ENCODE results near the gene EIF2B5. TPM values are rescaled to one million over a fixed set of nuclear protein-coding genes. Genes with fewer than 3 reads are reported as not detected.

The EIF2B5 gene
- total and polyA plus RNA-seq, 2 of the 13 experiments (the other 11 are each of a cell fraction or from before 2014, with no cell fraction given) = 38.4 to 60.2 TPM

DNA sequence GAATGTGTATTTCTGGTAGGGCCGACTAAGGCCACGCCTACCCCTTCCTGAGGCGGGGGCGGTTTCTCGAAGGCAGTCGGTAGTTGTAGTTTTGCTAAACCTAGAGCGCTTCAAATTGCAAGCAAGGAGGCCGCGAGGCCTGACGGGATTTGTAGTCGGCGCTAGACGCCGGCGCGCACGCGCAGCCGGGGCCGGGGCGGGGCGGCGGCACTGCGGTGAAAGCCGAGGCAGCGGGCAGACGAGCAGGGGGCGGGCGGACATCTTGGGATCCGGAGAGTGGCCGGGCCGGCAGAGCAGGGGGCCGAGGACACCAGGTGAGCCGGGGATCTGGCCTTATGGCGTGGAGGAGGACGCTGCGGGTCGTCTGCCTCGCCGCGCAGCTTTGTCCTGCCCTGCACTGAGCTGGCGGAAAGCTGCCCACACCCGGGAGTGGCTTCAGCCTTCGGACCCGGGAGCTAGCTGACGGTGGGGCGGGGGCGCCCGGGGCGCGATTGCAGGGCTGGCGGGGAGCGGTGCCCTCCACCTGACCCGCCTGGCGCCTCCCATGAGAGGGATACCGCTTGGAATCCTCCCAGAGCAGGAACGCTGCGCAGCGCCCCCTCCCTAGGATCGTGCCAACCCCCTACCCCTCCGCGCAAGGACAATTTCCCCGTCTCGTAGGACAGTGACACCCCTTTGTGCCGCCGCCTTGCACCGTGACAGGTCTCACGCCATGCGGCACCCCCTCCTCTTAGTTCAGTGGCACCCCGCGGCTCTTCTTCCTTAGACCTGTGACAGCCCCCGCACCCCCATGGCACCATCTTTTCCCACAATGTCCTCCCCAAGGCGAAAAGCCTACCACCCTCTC is 39.7 kb downstream of the EIF2B5 start, which contains the start of gene AP2M1 (continued):
- TF ChIP-seq ZNF143 (CRISPR knock-in tag; IDR thresholded peaks at IDR 0.05) = peak; percentile 95
- TF ChIP-seq SMARCE1 (IDR thresholded peaks at IDR 0.05; ENCODE audit: borderline replicate concordance) = no peak
- TF ChIP-seq HOXA9 (CRISPR knock-in tag; IDR thresholded peaks at IDR 0.05; ENCODE audit: borderline replicate concordance) = no peak
- TF ChIP-seq ZSCAN20 (CRISPR knock-in tag; IDR thresholded peaks at IDR 0.05; ENCODE audit: borderline replicate concordance) = no peak
- no peak for TF ChIP-seq ZNF724P (CRISPR knock-in tag; IDR thresholded peaks at IDR 0.05; ENCODE audit: borderline replicate concordance)
- peak; percentile 77 for TF ChIP-seq ZNF883 (CRISPR knock-in tag; IDR thresholded peaks at IDR 0.05; ENCODE audit: not compliant biosample characterization)
- no peak for TF ChIP-seq ZNF296 (CRISPR knock-in tag; conservative IDR thresholded peaks at IDR 0.05)
- TF ChIP-seq CAMTA2 (CRISPR knock-in tag; IDR thresholded peaks at IDR 0.05; ENCODE audit: borderline replicate concordance) = peak; percentile 84; the same call in 1 of the 2 replicates
- TF ChIP-seq ZBTB25 (CRISPR knock-in tag; IDR thresholded peaks at IDR 0.05) = no peak
- TF ChIP-seq, protein P1, sequence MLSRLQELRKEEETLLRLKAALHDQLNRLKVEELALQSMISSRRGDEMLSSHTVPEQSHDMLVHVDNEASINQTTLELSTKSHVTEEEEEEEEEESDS (CRISPR knock-in tag; IDR thresholded peaks at IDR 0.05; ENCODE audit: borderline replicate concordance) = no peak
- TF ChIP-seq IKZF1 (IDR thresholded peaks at IDR 0.05) = no peak
- no peak for TF ChIP-seq FOXK2 (IDR thresholded peaks at IDR 0.05)
- no peak for TF ChIP-seq ZNF513 (CRISPR knock-in tag; conservative IDR thresholded peaks at IDR 0.05)
- no peak for TF ChIP-seq TBP (CRISPR knock-in tag; IDR thresholded peaks at IDR 0.05)
- peak; percentile 8; the same call in 1 of the 2 replicates for TF ChIP-seq BCL6 (CRISPR knock-in tag; IDR thresholded peaks at IDR 0.05)
- peak; percentile 94 for TF ChIP-seq IRF2 (CRISPR knock-in tag; IDR thresholded peaks at IDR 0.05)
- no peak for TF ChIP-seq EZH2 (conservative IDR thresholded peaks at IDR 0.05; ENCODE audit: low read depth, low read length)
- TF ChIP-seq, protein P2, sequence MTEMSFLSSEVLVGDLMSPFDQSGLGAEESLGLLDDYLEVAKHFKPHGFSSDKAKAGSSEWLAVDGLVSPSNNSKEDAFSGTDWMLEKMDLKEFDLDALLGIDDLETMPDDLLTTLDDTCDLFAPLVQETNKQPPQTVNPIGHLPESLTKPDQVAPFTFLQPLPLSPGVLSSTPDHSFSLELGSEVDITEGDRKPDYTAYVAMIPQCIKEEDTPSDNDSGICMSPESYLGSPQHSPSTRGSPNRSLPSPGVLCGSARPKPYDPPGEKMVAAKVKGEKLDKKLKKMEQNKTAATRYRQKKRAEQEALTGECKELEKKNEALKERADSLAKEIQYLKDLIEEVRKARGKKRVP (CRISPR knock-in tag; IDR thresholded peaks at IDR 0.05) = peak in 1 of 2 experiments; percentile 63; a peak in 2 of 4 replicates
- TF ChIP-seq JUN (CRISPR knock-in tag; IDR thresholded peaks at IDR 0.05) = no peak
- no peak for TF ChIP-seq ZMYM2 (CRISPR knock-in tag; IDR thresholded peaks at IDR 0.05)
- no peak for TF ChIP-seq GTF3A (CRISPR knock-in tag; conservative IDR thresholded peaks at IDR 0.05)
- TF ChIP-seq ZNF251 (CRISPR knock-in tag; IDR thresholded peaks at IDR 0.05) = no peak
- TF ChIP-seq SRY (CRISPR knock-in tag; IDR thresholded peaks at IDR 0.05) = no peak
- peak; percentile 17; the same call in 1 of the 2 replicates for TF ChIP-seq SOX5 (CRISPR knock-in tag; IDR thresholded peaks at IDR 0.05; ENCODE audit: borderline replicate concordance)
